HepG2 (cell line): ENCODE measurements around the gene ZNF207. TPM values are rescaled to one million over a fixed set of nuclear protein-coding genes. Genes with fewer than 3 reads are reported as not detected.

Source experiments
- CBX2 ChIP-seq, 2 experiments: fragments of 200-600 bp in 1 of 2; sonication (generic); formaldehyde crosslinking in 1 of 2; IDR thresholded peaks; 2 replicates each; pipeline versions ENCODE4 v1.7.0 to v1.8.1; 2018 to 2022; ENCODE audit warnings: low read depth in 2 of 2, low read length in 1 of 2, mild to moderate bottlenecking in 1 of 2, missing genetic modification reagents in 1 of 2
- CCAR2 ChIP-seq: fragments of 200-400 bp; formaldehyde crosslinking; optimal IDR thresholded peaks from 2 replicates; pipeline ENCODE3; 2018; ENCODE audit warnings: low read depth, mild to moderate bottlenecking, low read length, moderate library complexity
- CEBPG ChIP-seq: IDR thresholded peaks from 2 replicates; pipeline ENCODE4 v1.6.1; 2016
- CTCF ChIP-seq: sonication (generic); formaldehyde crosslinking; IDR thresholded peaks from 2 replicates; pipeline ENCODE4 v1.5.0; 2020; ENCODE audit warnings: mild to moderate bottlenecking, missing genetic modification reagents, moderate library complexity
- MED1 ChIP-seq: sonication (generic); formaldehyde crosslinking; IDR thresholded peaks from 2 replicates; pipeline ENCODE4 v1.4.0; 2020; ENCODE audit warnings: missing genetic modification reagents
- MTF1 ChIP-seq: sonication (generic); formaldehyde crosslinking; IDR thresholded peaks from 2 replicates; pipeline ENCODE4 v1.5.0; 2020; ENCODE audit warnings: missing genetic modification reagents
- RBM22 ChIP-seq: fragments of 200-400 bp; formaldehyde crosslinking; optimal IDR thresholded peaks from 2 replicates; pipeline ENCODE3; 2017; ENCODE audit warnings: mild to moderate bottlenecking, low read length, moderate library complexity
- RFX3 ChIP-seq: IDR thresholded peaks from 2 replicates; pipeline ENCODE4 v1.6.1; 2016; ENCODE audit warnings: missing biosample characterization, missing genetic modification reagents
- SKIL ChIP-seq: sonication (generic); formaldehyde crosslinking; IDR thresholded peaks from 2 replicates; pipeline ENCODE4 v1.8.0; 2022; ENCODE audit warnings: missing genetic modification reagents, mild to moderate bottlenecking, moderate library complexity, borderline replicate concordance
- TERF1 ChIP-seq: sonication (generic); formaldehyde crosslinking; IDR thresholded peaks from 2 replicates; pipeline ENCODE4 v1.8.0; 2022; ENCODE audit warnings: mild to moderate bottlenecking, missing genetic modification reagents, moderate library complexity
- ZNF124 ChIP-seq: sonication (generic); formaldehyde crosslinking; IDR thresholded peaks from 2 replicates; pipeline ENCODE4 v1.4.0; 2020; ENCODE audit warnings: missing genetic modification reagents
- ZNF138 ChIP-seq: sonication (generic); formaldehyde crosslinking; IDR thresholded peaks from 2 replicates; pipeline ENCODE4 v1.5.0; 2020; ENCODE audit warnings: mild to moderate bottlenecking, low read depth, missing genetic modification reagents
- ZNF234 ChIP-seq: sonication (generic); formaldehyde crosslinking; conservative IDR thresholded peaks from 2 replicates; pipeline ENCODE4 v1.5.1; 2020; ENCODE audit warnings: mild to moderate bottlenecking, missing genetic modification reagents
- ZNF24 ChIP-seq: fragments of 450-650 bp; IDR thresholded peaks from 2 replicates; pipeline ENCODE4 v1.6.1; 2017; ENCODE audit warnings: antibody characterized with exemption, mild to moderate bottlenecking
- ZNF296 ChIP-seq: sonication (generic); formaldehyde crosslinking; conservative IDR thresholded peaks from 2 replicates; pipeline ENCODE4 v1.5.0; 2020; ENCODE audit warnings: mild to moderate bottlenecking, missing genetic modification reagents
- ZNF335 ChIP-seq: sonication (generic); formaldehyde crosslinking; IDR thresholded peaks from 2 replicates; pipeline ENCODE4 v1.4.0; 2020; ENCODE audit warnings: missing genetic modification reagents
- ZNF576 ChIP-seq: sonication (generic); formaldehyde crosslinking; IDR thresholded peaks from 2 replicates; pipeline ENCODE4 v1.4.0; 2020; ENCODE audit warnings: mild to moderate bottlenecking, missing genetic modification reagents
- ZNF691 ChIP-seq: sonication (generic); formaldehyde crosslinking; IDR thresholded peaks from 2 replicates; pipeline ENCODE4 v1.4.0; 2020; ENCODE audit warnings: missing genetic modification reagents, low read depth, mild to moderate bottlenecking, borderline replicate concordance
- ZNF747 ChIP-seq: sonication (generic); formaldehyde crosslinking; IDR thresholded peaks from 2 replicates; pipeline ENCODE4 v1.8.1; 2023; ENCODE audit warnings: missing genetic modification reagents, mild to moderate bottlenecking, borderline replicate concordance
- ZSCAN12 ChIP-seq: sonication (generic); formaldehyde crosslinking; IDR thresholded peaks from 2 replicates; pipeline ENCODE4 v1.9.0; 2021; ENCODE audit warnings: mild to moderate bottlenecking, missing genetic modification reagents
- ZSCAN29 ChIP-seq: sonication (generic); formaldehyde crosslinking; conservative IDR thresholded peaks from 2 replicates; pipeline ENCODE4 v1.4.0; 2020; ENCODE audit warnings: mild to moderate bottlenecking, missing genetic modification reagents
- ZSCAN5A ChIP-seq: sonication (generic); formaldehyde crosslinking; IDR thresholded peaks from 2 replicates; pipeline ENCODE4 v1.8.0; 2022; ENCODE audit warnings: mild to moderate bottlenecking, missing genetic modification reagents, borderline replicate concordance
- polyA plus RNA-seq, 8 experiments: library from polyadenylated mRNA; depleted of rRNA in 3 of 8; stranded (reverse) in 7 of 8; unstranded in 1 of 8; fragments of >200 nt; fragmentation: Illumina TruSeq in 4 of 8; extraction: Trizol in 4 of 8; gene quantifications; 2 replicates each; pipeline versions ENCODE4 v1.2.1 to v1.2.3, GENCODE V29; 2011 to 2016; ENCODE audit warnings: low read depth in 4 of 8, missing spikeins in 1 of 8, mixed read lengths in 1 of 8; ENCODE audit not compliant: insufficient read depth in 1 of 8
- total RNA-seq, 5 experiments: library from RNA; depleted of rRNA; stranded (reverse); fragments of >200 nt; fragmentation: Illumina TruSeq; extraction: Trizol; gene quantifications; 2 replicates each; pipeline ENCODE4 v1.2.3, GENCODE V29; 2016; ENCODE audit warnings: low read depth in 1 of 5

The ZNF207 gene
- total and polyA plus RNA-seq, 2 of the 13 experiments (the other 11 are each of a cell fraction or from before 2014, with no cell fraction given) = 150 to 164 TPM

GRCh38 chr17:32349854-32350665, at the start of gene ZNF207 (continued):
- TF ChIP-seq ZNF138 (CRISPR knock-in tag) = 0 out of 2 replicates have a peak, but pooled peaks have one; percentile 75
- TF ChIP-seq ZNF747 (CRISPR knock-in tag) = 0 out of 2 replicates have a peak, but pooled peaks have one; percentile 75
- TF ChIP-seq CBX2 (IDR thresholded peaks at IDR 0.05; ENCODE audit: low read depth, low read length) = no peak
- TF ChIP-seq CBX2 (CRISPR knock-in tag; IDR thresholded peaks at IDR 0.05; ENCODE audit: low read depth) = no peak
- TF ChIP-seq ZNF691 (CRISPR knock-in tag) = 0 out of 2 replicates have a peak, but pooled peaks have one; percentile 70
- TF ChIP-seq ZSCAN12 = no peak
- no peak; the same call in 1 of the 2 replicates for TF ChIP-seq ZNF335 (CRISPR knock-in tag)
- no peak for TF ChIP-seq CTCF (CRISPR knock-in tag)
- TF ChIP-seq ZSCAN29 (CRISPR knock-in tag) = no peak
- TF ChIP-seq RFX3 (CRISPR knock-in tag) = no peak
- peak; percentile 67 for TF ChIP-seq MED1 (CRISPR knock-in tag)
- TF ChIP-seq ZNF124 (CRISPR knock-in tag) = no peak
- TF ChIP-seq ZNF296 (CRISPR knock-in tag) = no peak
- TF ChIP-seq RBM22 = peak; percentile 46
- no peak for TF ChIP-seq SKIL
- no peak for TF ChIP-seq ZNF576 (CRISPR knock-in tag)
- peak; percentile 54; the same call in 1 of the 2 replicates for TF ChIP-seq CEBPG (CRISPR knock-in tag)
- no peak for TF ChIP-seq TERF1 (CRISPR knock-in tag)
- no peak for TF ChIP-seq ZSCAN5A (CRISPR knock-in tag)
- no peak for TF ChIP-seq ZNF234 (CRISPR knock-in tag)
- no peak for TF ChIP-seq CCAR2
- TF ChIP-seq MTF1 (CRISPR knock-in tag) = peak; percentile 22; the same call in 1 of the 2 replicates
- TF ChIP-seq ZNF24 = no peak
